ACHN (cell line): Measurements from ENCODE around the gene DPYD.

ENCODE experiments used
- DNase-seq: peaks from one replicate; pipeline ENCODE4 v3.0.0-alpha.2; 2015
- in situ Hi-C: cut with HindIII; loops from 2 replicates; pipeline ENCODE4 v1.10.0; 2017; ENCODE audit warnings: low sequenced_read_pairs, low pct_ligation_motif_present, low pct_unique_long_range_greater_than_20kb

The DPYD gene

DNA sequence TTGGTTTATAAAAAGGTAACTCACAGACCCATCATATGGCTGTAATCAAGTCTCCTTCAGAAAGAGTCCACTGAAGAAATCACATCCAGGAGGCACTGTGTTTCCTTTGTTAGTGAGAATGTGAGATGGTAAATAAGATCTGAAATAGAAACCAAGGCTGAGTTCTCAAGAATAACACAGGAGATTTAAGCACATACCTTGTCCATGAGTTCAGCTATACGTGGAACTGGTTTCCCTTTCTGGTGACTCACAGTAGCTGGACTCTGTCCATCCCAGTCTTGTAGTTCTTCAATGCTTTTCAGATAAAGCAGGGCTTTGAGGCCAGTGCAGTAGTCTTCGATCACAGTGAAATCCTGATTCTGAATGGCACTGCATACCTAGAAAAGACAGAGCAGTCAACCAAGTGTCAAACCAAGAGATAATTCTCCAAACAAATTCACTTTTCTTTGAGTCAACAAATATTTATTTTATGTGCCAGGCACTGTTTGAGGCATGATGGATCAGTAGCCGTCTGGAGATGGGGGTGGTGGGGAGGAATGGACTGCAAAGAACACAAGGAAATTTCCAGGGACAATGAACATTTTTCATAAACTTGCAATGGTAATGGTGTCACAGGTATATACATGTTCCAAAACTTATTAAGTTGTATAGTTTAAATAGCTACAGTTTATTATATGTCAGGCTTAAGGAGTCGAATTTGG is 727.8 kb downstream of the DPYD start:
- DNase-seq = peak; percentile 86
- in situ Hi-C loops = no loop called here

DNA sequence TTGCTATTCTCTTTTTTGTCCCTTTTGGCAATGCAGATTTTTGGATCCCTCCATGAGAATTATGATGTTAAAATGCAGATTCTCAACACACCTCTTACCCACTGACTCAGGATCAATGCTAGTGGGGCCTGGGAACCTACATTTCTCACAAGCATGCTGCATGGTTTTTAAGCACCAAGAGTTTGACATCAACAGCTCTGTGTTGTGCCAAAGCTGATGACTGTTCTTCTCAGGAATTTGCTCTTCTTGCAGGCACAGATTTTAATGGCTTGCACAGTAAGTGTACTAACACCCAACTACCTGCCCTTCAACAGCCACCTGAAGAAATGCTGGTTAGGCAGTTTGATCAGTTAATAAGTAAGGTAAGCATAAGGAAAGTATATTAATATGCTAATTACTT is 730.5 kb downstream of the DPYD start:
- DNase-seq = peak; percentile 55
- in situ Hi-C loops = no loop called here

DNA sequence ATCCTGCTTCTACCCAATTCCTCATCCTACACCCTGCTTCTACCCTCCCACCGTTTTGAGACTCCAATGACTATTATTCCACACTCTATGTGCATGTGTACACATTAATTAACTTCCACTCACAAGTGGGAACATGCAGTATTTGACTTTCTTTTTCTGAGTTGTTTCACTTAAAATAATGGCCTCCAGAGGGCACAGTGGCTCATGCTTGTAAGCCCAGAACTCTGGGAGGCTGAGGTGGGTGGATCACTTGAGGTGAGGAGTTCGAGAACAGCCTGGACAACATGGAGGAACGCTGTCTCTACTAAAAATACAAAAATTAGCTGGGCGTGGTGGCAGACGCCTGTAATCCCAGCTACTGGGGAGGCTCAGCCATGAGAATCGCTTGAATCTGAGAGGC is 734.5 kb downstream of the DPYD start:
- peak; percentile 13 for DNase-seq
- in situ Hi-C loops = no loop called here

DNA sequence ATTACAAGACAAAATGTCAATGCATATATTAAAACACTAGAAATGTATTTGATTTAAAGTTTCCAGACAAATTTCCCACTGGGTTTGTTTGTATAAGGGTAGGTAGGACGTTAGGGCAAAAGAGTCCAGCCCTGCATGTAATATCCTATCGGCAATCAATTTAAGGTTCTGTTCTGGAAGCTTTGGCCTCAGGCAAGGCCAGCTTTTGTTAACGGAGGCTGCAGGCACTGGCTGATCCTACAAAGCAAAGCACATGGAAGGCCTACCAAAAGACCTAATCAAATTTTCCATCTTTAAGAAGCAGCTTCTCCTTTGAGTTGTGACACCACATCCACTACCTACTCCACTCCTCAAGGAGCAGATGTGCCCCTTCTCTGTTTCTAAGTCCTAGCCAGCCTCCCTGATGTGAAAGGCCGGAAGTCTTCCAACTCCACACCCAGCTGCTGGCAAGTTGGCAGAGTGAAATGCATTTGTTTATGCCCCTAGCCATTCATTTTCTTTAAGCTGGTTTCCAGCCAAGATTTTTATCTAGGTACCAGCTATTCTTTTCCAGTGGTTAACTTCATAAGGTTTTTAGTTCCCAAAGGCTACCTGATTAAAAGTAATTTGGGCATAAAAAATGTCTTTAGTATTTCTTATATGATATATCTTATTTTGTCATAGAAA is 746.7 kb downstream of the DPYD start:
- no peak for DNase-seq
- in situ Hi-C loops = no loop called here

DNA sequence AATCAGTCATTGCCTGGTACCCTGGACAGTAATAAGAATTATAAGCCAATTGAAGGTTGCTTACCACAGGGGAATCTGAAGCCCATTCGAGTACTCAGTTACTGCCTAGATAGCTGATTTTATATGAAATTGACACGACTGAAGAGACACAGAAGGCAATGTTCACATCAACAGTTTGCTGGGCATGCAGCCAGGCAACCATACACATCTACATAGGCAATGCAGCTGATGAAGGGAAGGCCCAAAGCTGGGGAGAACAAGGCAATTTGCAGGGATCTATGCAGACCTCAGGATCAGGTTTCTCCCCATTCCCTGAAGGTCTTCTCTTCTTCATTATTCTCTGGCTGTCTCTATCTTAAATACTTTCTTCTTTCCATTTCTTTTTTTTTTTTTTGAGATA is 750.5 kb downstream of the DPYD start:
- DNase-seq = no peak
- in situ Hi-C loops = no loop called here

DNA sequence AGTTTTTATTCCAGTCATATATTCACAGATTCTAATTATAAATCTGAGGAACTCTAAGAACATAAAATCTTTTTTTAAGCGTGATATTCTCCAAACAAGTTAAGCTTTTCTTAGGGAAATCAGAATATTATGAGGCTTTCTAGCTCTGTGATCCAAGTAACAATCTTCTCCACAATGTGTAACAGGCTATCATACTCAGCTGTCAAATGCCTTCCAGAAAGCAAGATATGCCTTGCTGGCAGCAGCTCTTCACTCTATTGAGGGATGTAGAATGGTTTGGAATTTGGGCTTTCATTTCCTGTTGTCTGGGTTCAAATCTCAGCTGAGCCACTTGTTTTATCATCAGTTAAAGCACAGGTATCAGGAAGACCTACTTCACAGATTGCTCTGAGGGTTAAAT is 752.8 kb downstream of the DPYD start:
- in situ Hi-C loops = no loop called here
- no peak for DNase-seq

DNA sequence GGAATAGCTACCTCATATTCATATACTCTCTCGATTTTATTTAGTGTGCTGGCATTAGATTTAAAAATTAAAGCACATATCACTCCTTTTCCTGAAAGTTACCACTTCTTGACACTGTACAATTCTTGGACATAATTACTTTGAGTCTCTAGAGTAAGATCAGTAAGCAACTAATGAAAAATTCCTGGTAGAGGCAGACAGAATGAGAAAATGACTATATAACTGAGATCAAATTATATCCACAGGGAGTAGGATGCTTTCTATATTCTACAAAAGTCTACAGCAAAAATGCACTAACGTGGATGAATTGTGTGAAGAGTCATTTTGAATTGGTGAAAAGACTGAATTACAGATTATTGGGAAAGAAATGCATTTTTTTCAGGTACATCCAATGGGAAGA is 753.6 kb downstream of the DPYD start:
- in situ Hi-C loops = no loop called here
- DNase-seq = no peak

DNA sequence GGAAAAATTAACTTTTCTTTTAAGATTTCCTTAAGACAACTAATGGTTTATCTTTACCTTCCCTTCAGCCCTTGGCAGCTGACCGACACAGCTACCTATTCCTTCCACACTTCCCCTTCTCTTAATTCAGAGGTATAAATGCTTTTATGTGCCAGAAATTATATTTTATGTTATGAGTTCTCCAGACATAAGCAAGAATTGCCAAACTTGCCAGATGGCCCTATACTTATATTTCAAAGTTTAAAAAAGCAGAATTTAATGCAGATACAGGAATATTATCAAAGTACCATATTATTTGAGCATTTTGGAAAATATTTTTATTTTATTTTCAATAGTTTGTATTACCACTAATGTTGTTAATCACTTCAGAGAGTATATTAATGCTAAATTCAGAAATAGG is 754.2 kb downstream of the DPYD start:
- in situ Hi-C loops = no loop called here
- DNase-seq = no peak

DNA sequence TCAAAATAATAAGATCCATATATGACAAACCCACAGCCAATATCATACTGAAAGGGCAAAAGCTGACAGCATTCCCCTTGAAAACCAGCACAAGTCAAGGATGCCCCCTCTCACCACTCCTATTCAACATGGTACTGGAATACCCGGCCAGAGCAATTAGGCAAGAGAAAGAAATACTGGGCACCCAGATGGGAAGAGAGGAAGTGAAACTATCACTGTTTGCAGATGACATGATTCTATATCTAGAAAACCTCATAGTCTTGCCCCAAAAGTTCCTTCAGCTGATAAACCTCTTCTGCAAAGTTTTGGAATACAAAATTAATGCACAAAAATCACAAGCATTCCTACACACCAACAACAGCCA is 756.6 kb downstream of the DPYD start:
- no peak for DNase-seq
- in situ Hi-C loops = no loop called here

DNA sequence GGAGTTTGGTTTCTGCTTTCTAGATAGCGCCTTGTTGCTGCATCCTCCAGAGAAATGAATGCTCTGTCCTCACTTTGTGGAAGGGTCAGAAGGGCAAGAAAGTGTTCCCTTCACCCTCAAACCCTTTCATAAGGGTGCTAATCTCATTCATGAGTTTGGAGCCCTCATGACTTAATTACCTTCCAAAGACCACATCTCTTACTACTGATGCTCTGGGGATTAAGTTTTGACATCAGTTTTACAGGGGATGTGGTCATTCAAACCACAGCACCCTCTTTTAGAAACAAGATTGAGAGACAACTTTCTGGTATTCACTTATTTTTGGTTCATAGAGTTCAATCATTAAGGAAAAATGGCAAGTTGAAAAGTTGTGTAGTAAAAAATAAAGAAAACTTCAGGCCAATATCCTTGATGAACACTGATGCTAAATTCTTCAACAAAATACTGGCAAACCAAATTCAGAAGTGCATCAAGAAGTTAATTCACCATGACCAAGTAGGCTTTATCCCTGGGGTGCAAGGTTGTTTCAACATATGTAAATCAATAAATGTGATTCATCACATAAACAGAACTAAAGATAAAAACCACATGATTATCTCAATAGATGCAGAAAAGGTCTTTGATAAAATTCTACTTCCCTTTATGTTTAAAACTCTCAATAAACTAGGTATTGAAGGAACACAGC is 757.1 kb downstream of the DPYD start:
- in situ Hi-C loops = no loop called here
- DNase-seq = no peak

DNA sequence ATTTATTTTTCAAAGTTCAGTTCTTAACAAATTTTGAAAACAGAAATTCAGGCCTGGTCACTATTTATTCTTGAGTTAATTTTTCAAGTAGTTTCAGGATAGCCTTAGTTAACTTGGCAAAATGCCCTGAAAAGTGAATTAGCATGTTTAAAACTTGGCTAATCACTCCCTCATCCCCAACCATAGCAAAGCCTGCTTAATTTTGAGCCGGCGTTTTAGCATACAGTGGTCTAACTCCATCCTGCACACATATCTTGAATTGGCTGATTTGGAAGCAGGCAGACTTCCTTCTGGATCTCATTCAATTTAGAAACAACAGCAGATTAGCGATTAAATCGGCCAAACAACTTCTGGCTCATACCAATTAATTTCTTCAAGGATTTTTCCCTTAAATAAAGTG is 760.0 kb downstream of the DPYD start:
- DNase-seq = no peak
- in situ Hi-C loops = no loop called here

DNA sequence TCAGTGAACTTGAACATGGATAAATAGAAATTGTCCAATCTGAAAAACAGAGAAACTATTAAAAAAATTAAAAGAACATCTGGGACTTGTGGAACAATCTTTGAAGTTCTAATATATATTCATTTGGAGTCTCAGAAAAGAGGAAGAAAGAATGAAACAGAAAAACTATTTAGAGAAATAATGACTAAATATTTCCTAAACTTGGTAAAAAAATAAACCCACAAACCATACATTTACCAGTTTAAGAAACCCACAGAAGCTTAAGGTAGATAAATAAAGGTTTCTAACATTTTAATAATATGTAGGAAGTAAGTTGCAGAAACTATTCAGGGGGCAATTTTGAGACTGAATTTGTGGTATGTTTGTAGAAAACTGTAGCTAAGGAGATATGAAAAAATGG is 761.5 kb downstream of the DPYD start:
- DNase-seq = no peak

DNA sequence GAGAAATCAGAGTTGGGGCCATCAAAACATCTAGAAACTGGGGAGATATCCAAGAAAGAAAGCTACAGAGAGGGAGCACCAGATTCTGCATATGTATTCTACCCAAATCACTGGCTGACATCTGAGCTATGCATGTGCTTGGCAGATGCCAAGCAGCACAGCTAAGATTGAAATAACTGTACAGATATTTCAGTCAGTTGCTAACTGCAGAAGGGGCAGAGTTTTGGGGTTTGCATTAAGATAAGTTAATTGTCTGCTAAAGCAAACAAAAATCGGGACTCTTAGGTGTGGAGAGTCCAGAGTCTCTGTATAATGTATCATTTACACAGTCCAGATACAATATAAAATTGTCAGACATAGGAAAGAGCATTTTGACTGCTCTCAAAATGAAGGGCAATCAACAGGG is 762.1 kb downstream of the DPYD start:
- DNase-seq = no peak

More for the DNA sequence above, 761.5 kb downstream of the DPYD start:
- in situ Hi-C loops = no loop called here

DNA sequence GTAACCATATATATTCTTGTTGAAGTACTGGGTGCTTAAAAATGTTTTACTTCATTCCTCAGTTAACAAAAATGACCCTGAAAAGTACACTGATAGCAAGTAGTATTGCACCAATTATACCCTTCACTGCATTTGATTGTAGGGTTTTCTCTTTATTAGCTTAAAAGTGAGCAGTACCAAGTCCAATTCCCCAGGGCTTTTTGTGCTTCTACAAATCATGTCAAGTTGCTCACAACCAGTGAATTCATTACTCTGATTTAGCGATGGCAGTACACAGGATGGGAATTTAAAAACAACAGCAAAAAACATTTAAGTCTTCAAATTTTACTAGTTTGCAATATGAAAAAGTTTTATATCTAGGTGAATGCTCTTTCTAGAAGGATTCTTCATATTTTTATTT is 762.8 kb downstream of the DPYD start:
- in situ Hi-C loops = no loop called here
- no peak for DNase-seq

More for the DNA sequence above, 762.1 kb downstream of the DPYD start:
- in situ Hi-C loops = no loop called here

DNA sequence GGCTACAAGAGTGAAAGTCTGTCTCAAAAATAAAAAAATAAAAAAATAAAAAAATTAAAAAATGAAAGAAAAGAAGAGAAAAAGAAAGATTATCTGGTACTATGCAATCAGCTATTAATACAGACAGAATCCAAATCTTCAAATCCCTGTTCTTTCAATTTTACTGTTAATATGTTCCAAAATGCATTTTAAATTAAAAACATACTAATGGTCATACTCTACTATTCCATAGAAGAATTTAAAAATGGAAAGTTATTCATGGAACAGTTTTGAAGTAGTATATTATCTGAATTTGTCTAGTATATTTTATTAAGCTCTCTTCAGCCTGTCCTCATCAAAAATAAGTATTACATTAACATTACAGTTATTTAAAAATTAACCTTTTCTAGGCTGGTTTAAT is 769.2 kb downstream of the DPYD start:
- no peak for DNase-seq
- in situ Hi-C loops = no loop called here

DNA sequence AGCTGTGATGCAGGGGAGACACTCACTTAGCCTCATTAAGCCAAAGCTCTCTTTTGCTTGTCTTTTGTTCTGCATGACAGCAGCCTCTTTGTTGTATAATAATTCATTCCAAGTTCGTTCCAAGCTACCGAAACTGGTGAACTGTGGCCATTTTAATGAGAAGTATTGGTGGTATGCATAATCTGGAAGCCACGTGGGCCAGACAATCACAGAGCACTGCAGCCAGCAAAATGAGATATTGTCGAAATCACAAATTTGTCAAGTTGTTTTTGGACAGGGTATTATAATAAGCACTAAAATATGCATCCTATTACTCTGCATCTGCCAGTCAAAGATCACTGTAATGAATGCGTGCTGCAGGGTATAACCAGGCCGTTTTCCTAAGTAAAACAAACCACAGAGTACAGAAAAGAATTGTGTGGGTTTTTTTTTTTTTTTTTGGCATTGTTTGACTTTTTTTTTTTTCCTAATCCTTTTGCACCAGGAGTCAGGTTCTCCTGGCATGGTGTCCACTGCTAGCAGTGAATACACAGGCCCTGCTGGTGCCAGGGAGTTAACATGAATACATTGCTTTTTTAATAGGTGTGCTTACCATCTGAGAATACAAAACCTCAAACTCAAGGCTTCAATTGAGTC is 775.4 kb downstream of the DPYD start:
- in situ Hi-C loops = no loop called here
- no peak for DNase-seq

DNA sequence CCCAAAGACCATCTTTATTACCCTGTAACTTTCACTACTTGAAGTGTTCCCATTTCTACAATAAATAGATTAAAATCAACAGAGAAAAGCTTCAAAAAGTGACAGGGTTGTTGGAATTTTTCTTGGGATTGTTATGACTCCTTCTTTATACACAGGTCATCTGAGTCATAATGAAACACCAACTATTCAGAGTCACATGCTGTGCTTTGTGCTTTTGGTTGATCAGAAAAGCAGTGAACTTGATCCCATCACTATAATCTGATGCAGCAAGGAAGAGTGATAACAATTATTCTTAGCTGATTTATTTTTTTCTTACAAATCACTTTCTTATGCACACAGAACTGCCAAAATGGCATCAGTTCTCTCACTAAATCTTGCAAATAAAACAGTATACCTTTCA is 776.3 kb downstream of the DPYD start:
- in situ Hi-C loops = no loop called here
- DNase-seq = peak; percentile 68

DNA sequence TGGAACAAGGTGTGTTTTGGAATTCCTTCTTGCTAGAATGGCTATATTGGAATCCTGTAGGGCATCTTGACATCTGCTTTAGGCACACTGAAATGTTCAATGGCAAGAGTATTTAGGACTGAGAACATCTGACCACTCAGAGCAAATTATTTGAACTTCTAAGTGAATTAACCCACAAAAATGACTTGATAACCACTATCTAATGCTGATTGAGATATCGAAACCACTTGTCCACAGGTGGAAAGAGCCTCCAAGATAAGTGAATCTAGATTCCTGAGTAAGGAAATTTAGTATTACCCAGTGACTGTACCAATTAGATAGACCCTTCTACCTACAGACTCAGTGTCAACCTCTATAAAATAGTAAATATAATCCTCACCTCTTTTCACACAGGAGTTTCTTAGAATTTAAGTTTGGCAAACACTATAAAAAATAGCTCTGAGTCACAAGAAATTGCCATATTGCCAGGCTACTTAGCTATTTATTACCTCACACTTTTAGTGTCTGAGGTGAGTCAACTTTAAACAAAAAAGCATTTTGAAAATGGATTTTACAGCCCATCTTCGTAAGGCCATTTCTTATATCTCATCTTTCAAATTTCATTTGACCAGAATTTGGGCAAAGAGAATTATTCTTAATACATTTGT is 777.5 kb downstream of the DPYD start:
- in situ Hi-C loops = no loop called here
- DNase-seq = peak; percentile 51

DNA sequence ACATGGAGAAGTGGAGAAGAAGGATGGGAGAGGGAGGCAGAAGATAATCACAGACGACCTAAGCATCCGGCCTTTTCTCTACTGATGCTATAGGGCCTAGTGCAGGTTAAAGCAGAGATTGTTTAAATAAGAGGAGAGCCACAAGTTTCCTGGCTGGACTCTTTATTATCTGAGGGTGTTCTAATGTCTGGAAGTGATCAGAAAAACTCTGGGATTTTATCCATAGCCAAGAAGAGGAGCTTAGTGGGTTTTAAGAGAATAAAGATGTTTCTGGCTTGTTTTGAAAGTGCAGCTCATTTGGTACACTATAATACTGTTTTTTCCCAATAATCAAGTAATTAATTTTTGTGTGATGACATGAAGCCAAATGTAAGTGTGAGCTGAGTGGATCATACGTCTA is 780.2 kb downstream of the DPYD start:
- DNase-seq = no peak
- in situ Hi-C loops = no loop called here
